IPS DF 19.7 (cell line): ENCODE data around the gene NRDC.

Experiments
- DNase-seq: peaks from one replicate; pipeline ENCODE4 v3.0.0-alpha.2; 2013; ENCODE audit warnings: low read depth, low spot score

NRDC gene

DNA sequence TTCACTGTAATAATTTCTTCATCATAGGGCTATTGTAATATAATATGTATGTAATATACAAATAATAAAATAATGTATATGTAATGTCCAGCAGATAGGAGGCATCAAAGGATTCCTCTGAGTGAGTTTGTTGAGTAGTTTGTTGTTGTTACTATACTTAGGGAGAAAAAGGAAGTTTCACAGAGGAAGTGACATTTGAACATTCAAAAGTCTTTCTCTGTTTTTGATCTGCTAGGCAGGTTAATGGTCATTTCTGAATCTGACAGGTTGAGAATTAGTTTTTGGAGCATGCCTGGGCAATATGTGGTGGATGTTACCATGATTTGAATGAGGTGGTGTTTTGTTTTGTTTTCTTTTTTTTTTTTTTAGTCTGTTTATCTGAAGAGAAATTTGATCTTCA, 102.1 kb downstream of the NRDC start:
- no peak for DNase-seq

GRCh38 chr1:51768971-51769588, 109.4 kb downstream of the NRDC start:
- peak; percentile 9 for DNase-seq

- DNase-seq = no peak
Measured at GRCh38 chr1:51761351-51761750, 117.2 kb downstream of the NRDC start.

GRCh38 chr1:51760872-51761271, 117.7 kb downstream of the NRDC start:
- DNase-seq = no peak

GRCh38 chr1:51758310-51758709, 120.2 kb downstream of the NRDC start:
- DNase-seq = no peak

- no peak for DNase-seq
Measured at GRCh38 chr1:51756290-51756689, 122.2 kb downstream of the NRDC start.

DNA sequence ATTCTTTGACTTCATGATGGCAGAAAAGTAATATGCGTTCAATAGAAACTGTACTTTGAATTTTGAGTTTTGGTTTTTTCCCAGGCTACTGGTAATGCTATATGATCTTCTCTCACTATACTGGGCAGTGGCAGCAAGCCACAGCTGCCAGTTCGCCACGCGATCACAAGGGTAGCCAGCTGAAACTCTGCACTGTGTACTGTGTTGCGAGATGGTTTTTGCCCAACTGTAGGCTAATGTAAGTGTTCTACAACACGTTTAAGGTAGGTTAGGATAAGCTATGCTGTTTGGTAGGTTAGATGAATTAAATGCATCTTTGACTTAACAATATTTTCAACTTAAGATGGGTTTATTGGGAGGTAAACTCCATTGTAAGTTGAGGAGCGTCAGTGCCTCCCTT, 123.1 kb downstream of the NRDC start:
- no peak for DNase-seq

DNA sequence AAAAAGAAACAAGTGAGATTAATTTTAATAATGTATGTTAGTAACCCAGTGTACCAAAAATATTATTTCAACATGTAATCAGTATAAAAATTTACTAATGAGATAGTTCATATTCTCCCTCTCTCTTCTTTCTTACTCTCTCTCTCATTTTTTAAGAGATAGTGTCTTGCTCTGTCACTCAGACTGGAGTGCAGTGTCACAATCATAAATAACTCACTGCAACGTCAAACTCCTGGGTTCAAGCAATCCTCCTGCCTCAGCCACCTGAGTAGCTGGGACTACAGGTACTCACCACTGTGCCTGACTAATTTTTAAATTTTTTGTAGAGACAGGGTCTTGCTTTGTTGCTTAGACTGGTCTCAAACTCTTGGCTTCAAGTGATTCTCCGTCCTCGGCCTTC, 123.9 kb downstream of the NRDC start:
- no peak for DNase-seq

DNA sequence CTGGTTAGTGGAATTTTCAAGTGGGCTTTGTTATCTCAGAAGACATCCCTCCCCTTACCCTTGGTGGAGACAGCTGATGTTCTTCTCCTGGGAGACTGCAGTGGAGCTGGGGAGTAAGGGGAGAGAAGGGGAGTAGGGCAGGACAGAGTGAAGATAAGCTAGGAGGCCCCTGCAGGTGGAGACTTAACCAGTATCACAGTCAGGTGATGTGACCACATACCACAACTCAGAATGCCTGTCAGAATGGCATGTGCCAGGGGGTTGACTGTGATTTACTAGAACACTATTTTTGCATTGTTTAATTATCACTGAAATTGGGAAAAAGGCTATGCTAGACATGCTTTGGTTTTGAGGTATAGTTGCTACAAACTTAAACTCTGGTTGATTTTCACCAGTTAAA, 124.6 kb downstream of the NRDC start:
- no peak for DNase-seq

DNA sequence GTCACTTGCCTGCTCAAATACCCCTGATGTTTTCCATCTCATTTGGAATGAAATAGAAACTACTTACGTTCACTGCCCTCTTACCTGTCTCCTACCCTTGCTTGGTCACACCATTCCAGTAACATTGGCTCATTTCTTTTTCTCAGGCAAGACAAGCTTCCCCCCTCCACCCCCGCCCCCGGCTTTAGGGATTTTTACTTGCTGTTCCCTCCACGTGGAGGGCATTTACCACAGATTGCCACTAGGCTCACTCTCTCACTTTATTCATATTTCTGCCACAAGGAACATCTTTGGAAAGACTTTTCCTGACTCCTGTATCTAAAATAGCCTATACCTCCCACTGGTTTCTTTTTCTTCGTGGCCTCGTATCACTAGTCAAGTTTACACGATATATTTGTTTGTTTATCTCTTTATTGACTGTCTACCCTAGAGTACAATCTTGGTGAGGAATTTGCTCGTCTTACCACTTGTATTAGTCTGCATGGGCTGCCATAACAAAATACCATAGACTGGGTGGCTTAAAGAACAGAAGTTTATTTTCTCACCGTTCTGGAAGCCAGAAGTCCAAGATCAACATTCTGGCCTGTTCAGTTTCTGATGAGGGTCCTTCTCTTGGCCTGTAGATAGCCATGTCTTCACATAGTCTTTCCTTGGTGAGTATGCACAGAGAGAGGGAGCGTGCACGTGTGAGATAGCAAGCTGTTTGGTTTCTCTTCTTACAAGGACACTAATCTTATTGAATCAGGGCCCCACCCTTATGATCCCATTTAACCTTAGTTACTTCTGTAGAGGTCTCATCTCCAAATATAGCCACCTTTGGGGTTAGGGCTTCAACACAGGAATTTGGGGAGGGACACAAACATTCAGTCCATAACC, 126.2 kb downstream of the NRDC start:
- DNase-seq = no peak

DNA sequence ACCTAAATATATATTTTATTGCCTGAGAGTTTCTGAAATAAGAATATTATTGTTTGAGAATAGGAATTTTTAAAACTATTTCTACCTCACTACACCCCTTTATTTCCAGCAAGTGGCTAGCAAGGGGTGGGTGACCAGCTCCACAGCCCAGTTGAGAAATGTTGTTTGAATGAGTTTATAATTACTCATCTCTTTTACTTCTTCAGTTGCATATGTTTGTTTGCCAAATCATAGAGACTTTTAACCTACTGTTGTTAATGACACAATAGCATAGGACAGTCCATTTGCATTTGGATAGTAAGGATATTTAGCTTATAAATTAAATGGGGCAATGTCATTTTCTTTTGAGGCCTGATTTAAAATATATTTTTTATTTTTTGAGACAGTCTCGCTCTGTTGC, 127.8 kb downstream of the NRDC start:
- no peak for DNase-seq

- no peak for DNase-seq
Measured at GRCh38 chr1:51750218-51750617, 128.3 kb downstream of the NRDC start.

DNA sequence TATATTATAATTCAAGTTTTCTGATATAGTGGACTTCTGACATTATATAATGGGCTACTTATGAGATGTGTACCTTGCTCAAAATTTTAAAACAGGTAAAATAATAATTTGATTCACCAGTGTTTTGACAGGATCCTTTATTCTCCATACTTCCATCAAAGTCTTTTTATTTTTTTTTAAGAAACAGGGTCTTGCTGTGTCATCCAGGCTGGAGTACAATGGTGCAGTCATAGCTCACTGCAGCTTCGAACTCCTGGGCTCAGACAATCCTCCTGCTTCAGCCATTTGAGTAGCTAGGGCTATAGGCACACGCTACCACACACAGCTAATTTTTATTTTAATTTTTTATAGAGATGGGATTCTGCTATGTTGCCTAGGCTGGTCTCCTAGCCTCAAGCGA, 129.4 kb downstream of the NRDC start:
- no peak for DNase-seq

DNA sequence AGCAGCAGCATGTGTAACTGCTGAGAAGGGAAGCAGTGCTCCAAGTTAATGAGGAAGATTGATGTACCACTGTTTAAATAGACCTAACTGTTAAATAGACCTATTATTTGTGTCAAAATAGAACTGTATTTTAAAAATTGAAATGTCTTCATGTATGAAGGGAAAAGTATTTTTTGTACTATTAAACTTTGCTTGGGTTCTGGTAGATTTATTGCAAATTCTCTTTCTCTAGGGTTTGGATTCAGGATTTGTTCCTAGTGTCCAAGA, 133.3 kb downstream of the NRDC start:
- DNase-seq = no peak

GRCh38 chr1:51744506-51745303, 133.8 kb downstream of the NRDC start:
- DNase-seq = no peak

DNA sequence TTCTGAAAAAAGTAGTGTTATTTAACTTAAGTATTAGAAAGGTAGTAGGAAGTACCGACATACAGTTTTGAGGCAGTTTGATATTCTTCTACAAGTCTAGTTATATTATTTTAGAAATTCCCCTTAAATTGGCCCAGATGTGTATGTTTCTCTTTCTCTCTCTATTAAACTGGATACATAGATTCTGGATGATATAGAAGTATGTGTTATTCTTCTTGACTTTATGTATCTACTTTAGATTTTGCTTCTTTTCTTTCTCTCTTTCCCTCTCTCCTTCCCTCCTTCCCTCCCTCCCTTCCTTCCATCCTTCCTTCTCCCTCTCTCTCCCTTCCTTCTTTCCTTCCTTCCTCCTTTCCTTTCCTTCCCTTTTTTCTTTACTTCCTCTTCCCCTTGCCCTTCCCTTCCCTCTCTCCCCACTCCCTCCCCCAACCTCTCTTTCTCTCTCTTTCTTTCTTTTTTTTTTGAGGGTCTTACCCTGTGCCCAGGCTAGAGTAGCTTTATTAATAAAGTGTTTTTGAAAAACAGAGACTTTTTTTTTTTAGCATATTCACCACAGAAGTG, 137.3 kb downstream of the NRDC start:
- DNase-seq = no peak

GRCh38 chr1:51740652-51741051, 137.9 kb downstream of the NRDC start:
- no peak for DNase-seq
